OCI-LY7 (cell line): ENCODE measurements around the gene ACAD8. TPM values are rescaled to one million over a fixed set of nuclear protein-coding genes. Genes with fewer than 3 reads are reported as not detected.

Source experiments
- BruUV-seq: library from RNA; stranded (reverse); fragments of 400-500 nt; replicated peaks from 2 replicates; lab custom pipeline; 2021; lab: Mats Ljungman, UMichigan
- CTCF ChIA-PET: fragments of 300-600 bp; sonication (Branson Sonifier 250); formaldehyde crosslinking; loops from one replicate; lab custom pipeline; 2022; ENCODE audit warnings: antibody characterized with exemption; ENCODE audit not compliant: unreplicated experiment; lab: Charles Lee
- POLR2A ChIA-PET: fragments of 300-600 bp; sonication (Branson Sonifier 250); formaldehyde crosslinking; loops from one replicate; lab custom pipeline; 2022; ENCODE audit warnings: antibody characterized with exemption; lab: Charles Lee
- DNase-seq: peaks from one replicate; pipeline ENCODE4 v3.0.0-alpha.2; 2015; ENCODE audit warnings: low spot score
- H2AFZ ChIP-seq: fragments of 200-600 bp; sonication (generic), shearing (Covaris generic); 2 replicates; pipeline ENCODE4 v1.6.1; 2014; ENCODE audit warnings: mild to moderate bottlenecking, antibody characterized with exemption, low read length, moderate library complexity
- H3K27ac ChIP-seq: fragments of 200-600 bp; sonication (generic); 2 replicates; pipeline ENCODE4 v1.5.1; 2014; ENCODE audit warnings: mixed run types, low read depth, mild to moderate bottlenecking, moderate library complexity, low read length, inconsistent platforms; ENCODE audit not compliant: poor library complexity, severe bottlenecking
- H3K36me3 ChIP-seq: fragments of 200-600 bp; sonication (generic); 2 replicates; pipeline ENCODE4 v1.6.1; 2014; ENCODE audit warnings: mild to moderate bottlenecking, antibody characterized with exemption, low read length, moderate library complexity, mixed read lengths; ENCODE audit not compliant: insufficient read depth
- H3K4me1 ChIP-seq: fragments of 200-600 bp; sonication (generic); 2 replicates; pipeline ENCODE4 v1.5.1; 2014; ENCODE audit warnings: mild to moderate bottlenecking, low read length; ENCODE audit not compliant: insufficient read depth, poor library complexity, severe bottlenecking
- H3K4me2 ChIP-seq: fragments of 200-600 bp; sonication (generic); 2 replicates; pipeline ENCODE4 v1.6.1; 2014; ENCODE audit warnings: mild to moderate bottlenecking, low read length
- H3K4me3 ChIP-seq: fragments of 200-600 bp; sonication (generic); 2 replicates; pipeline ENCODE4 v1.5.1; 2014; ENCODE audit warnings: mild to moderate bottlenecking, low read depth, low read length; ENCODE audit not compliant: poor library complexity, severe bottlenecking
- H3K79me2 ChIP-seq: fragments of 200-600 bp; sonication (generic); 2 replicates; pipeline ENCODE4 v1.6.1; 2016; ENCODE audit warnings: low read depth, mild to moderate bottlenecking, low read length, moderate library complexity, mixed read lengths; ENCODE audit not compliant: insufficient read depth
- H3K9me2 ChIP-seq: fragments of 200-600 bp; sonication (generic); 2 replicates; pipeline ENCODE4 v1.6.1; 2016; ENCODE audit warnings: mild to moderate bottlenecking, low read length, mixed read lengths; ENCODE audit not compliant: insufficient read depth
- H3K9me3 ChIP-seq: fragments of 200-600 bp; sonication (generic); 2 replicates; pipeline ENCODE4 v1.6.1; 2014; ENCODE audit warnings: mild to moderate bottlenecking, mixed run types, low read length, mixed read lengths
- H4K20me1 ChIP-seq: fragments of 200-600 bp; sonication (generic); 2 replicates; pipeline ENCODE4 v1.6.1; 2014; ENCODE audit warnings: mild to moderate bottlenecking, antibody characterized with exemption, low read length, moderate library complexity, mixed read lengths; ENCODE audit not compliant: insufficient read depth
- EZH2phosphoT487 ChIP-seq: fragments of 200-600 bp; sonication (generic); IDR thresholded peaks from 2 replicates; pipeline ENCODE4 v1.6.1; 2018; ENCODE audit warnings: low read depth, borderline replicate concordance, mild to moderate bottlenecking, mixed run types, antibody characterized with exemption, low read length, moderate library complexity, mixed read lengths
- intact Hi-C: fragments of 100-400 bp; cut with micrococcal nuclease; formaldehyde crosslinking; loops from one replicate; pipeline ENCODE4 v1.10.0; 2022; ENCODE audit not compliant: unreplicated experiment
- total RNA-seq, 2 experiments: library from RNA; depleted of rRNA in 1 of 2; stranded (reverse); fragments of >200 nt in 1 of 2; shearing (Covaris generic) in 1 of 2; gene quantifications; 2 replicates each; pipeline ENCODE4 v1.2.3, GENCODE V29; 2014 to 2022
- TF ChIP-seq, protein P1 (sequence below): fragments of 200-600 bp; sonication (generic); conservative IDR thresholded peaks from 2 replicates; pipeline ENCODE4 v1.5.1; 2014; ENCODE audit warnings: mild to moderate bottlenecking, antibody characterized with exemption, low read length, moderate library complexity, mixed read lengths

Gene ACAD8
- total RNA-seq, 2 experiments from 2014 or later: 24.7 to 29.7 TPM

DNA sequence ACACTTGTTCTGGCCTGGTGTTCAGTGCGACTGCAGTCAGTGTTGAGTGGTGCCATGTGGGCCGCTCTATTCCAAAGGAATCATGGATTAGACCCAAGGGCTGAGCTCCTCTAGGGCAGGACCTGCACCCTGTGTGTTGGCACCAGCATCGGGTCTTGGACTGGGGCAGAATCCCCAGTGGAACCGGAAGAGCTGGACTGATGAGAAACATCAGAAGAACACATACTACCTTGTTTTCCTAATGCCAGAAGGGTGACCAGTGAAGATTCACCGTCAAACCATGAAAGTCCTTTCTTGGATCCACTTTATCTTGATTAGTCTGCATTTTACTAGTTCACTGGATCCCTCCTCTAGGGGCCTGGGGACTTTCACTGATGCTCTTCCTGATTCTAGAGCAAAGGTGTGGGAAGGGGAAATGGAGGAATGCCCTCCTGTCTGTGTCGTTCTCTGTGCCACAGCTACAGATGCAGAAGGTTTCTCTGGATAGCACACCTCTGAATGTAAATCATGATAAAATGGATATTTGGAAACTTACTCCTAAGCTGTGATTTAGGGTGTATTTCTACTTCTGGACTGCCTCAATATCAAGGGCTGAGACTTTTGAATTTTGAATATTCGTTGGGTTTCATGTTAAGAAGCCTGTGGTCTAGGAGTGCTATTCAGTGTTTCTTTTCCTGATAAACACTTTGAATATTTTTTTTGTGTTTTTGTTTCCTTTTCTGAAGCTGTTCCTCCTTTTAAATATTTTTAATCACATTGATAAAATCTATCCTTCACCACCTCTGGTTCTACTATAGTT lies 11.8 kb downstream of the ACAD8 start:
- H3K27ac ChIP-seq: no peak overlapping the region
- intact Hi-C loops: no loop called here
- BruUV-seq: no TSS peak
- ChIA-PET POLR2A (no interaction called here), CTCF (no interaction called here)
- no peak overlapping the region for H3K4me3 ChIP-seq
- H3K9me2 ChIP-seq: no peaks in the 10 kb centered on the region
- TF ChIP-seq, protein P1, sequence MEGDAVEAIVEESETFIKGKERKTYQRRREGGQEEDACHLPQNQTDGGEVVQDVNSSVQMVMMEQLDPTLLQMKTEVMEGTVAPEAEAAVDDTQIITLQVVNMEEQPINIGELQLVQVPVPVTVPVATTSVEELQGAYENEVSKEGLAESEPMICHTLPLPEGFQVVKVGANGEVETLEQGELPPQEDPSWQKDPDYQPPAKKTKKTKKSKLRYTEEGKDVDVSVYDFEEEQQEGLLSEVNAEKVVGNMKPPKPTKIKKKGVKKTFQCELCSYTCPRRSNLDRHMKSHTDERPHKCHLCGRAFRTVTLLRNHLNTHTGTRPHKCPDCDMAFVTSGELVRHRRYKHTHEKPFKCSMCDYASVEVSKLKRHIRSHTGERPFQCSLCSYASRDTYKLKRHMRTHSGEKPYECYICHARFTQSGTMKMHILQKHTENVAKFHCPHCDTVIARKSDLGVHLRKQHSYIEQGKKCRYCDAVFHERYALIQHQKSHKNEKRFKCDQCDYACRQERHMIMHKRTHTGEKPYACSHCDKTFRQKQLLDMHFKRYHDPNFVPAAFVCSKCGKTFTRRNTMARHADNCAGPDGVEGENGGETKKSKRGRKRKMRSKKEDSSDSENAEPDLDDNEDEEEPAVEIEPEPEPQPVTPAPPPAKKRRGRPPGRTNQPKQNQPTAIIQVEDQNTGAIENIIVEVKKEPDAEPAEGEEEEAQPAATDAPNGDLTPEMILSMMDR: no peak
- no peak for TF ChIP-seq EZH2phosphoT487
- H3K4me2 ChIP-seq: no peak overlapping the region
- no peaks in the 10 kb centered on the region for H3K9me3 ChIP-seq
- peaks cover 10% of the 10 kb centered on the region; the same call in 1 of the 2 replicates for H3K36me3 ChIP-seq
- DNase-seq: no peak
- peaks cover 8% of the 10 kb centered on the region for H3K4me1 ChIP-seq
- no peak overlapping the region for H2AFZ ChIP-seq
- no peaks in the 10 kb centered on the region for H3K79me2 ChIP-seq
- H4K20me1 ChIP-seq: no peaks in the 10 kb centered on the region

DNA sequence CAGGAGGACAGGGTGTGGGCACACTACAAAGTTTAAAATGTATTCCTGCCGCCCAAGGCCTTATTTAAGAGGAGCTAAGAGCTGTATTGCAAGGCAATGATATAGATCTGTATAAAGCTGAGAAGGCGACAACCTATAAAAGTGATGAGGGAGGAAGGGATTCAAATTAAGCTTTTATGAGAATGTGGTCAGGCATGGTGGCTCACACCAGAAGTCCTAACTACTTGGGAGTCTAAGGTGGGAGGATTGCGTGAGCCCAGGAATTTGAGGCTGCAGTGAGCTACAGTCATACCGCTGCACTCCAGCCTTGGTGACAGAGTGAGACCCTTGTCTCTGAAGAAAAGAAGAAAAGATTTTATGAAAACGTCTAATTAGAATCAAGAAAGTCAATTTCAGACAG lies 13.1 kb downstream of the ACAD8 start:
- Histone ChIP-seq H2AFZ (no peak overlapping the region), H3K36me3 (peaks cover 4% of the 10 kb centered on the region; the same call in 1 of the 2 replicates), H3K4me1 (no peaks in the 10 kb centered on the region), H4K20me1 (no peaks in the 10 kb centered on the region), H3K9me3 (no peaks in the 10 kb centered on the region), H3K4me2 (no peak overlapping the region), H3K9me2 (no peaks in the 10 kb centered on the region), H3K27ac (no peak overlapping the region), H3K79me2 (no peaks in the 10 kb centered on the region), H3K4me3 (no peak overlapping the region)
- TF ChIP-seq, protein P1: no peak
- TF ChIP-seq EZH2phosphoT487: no peak
- intact Hi-C loops: no loop called here
- POLR2A ChIA-PET: interaction anchor here (0.7 kb wide), 1 partner anchor 12 kb away, joined by 4 read pairs; no protein-coding TSS in a partner anchor
- no TSS peak for BruUV-seq
- CTCF ChIA-PET: no interaction called here
- DNase-seq: no peak

DNA sequence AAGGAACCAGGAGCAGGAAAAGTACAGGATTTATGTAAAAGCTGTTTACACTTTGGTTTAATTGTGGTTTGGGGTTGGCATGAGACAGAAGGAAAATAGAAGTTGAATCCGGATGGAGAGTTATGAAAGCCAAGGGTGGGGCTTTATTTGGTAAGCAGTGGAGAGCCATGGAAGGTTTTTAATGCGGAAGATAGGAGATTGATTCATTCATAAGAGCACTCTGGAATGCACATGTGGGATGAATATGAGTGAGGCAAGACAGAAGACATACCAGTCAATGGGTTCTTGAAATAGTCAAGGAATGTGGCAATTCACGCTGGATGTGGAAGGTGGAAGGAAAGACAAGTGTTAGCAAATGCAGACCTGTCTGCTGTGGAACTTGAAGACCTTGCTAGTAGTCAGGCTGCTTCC lies 13.5 kb downstream of the ACAD8 start:
- no TSS peak for BruUV-seq
- Histone ChIP-seq H3K4me3 (no peak overlapping the region), H3K4me1 (no peaks in the 10 kb centered on the region), H4K20me1 (no peaks in the 10 kb centered on the region), H3K9me2 (no peaks in the 10 kb centered on the region), H2AFZ (no peak overlapping the region), H3K9me3 (no peaks in the 10 kb centered on the region), H3K36me3 (no peaks in the 10 kb centered on the region), H3K27ac (no peak overlapping the region), H3K79me2 (no peaks in the 10 kb centered on the region), H3K4me2 (no peak overlapping the region)
- ChIA-PET CTCF (no interaction called here), POLR2A (interaction anchor here (0.7 kb wide), 1 partner anchor 12 kb away, joined by 4 read pairs; no protein-coding TSS in a partner anchor)
- no peak for TF ChIP-seq EZH2phosphoT487
- TF ChIP-seq, protein P1: no peak
- intact Hi-C loops: no loop called here
- DNase-seq: no peak
